HG02943 (cell line): ENCODE data around the gene FOXO1.
A peak's percentile ranks its signal among the peaks of the same experiment; 100 is the strongest.

Experiments
- ATAC-seq: cut with Tn5 transposase; IDR thresholded peaks from one replicate; pipeline ENCODE4 v1.9.1; 2021; ENCODE audit warnings: mild to moderate bottlenecking, low read depth, moderate library complexity; ENCODE audit not compliant: unreplicated experiment

Gene FOXO1

DNA sequence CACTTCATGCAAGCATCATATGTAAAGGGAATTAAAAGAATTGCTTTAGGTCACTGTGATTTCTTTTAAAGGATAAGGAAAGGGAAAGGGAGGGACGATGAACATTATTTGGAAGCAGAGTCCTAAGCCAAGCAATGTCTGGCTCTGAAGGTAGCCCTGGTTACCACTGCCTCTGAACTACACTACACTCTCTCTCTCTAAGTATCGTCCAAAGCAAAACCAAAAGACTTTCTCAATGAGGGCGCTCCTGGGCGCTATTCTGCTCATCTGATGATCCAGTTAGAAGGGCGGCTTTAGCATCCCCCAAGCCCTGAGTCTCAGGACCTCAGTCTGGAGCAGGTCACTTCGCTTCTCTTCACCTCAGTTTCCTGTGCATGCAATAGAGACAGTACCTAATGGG, 26.2 kb downstream of the FOXO1 start:
- no peak for ATAC-seq

DNA sequence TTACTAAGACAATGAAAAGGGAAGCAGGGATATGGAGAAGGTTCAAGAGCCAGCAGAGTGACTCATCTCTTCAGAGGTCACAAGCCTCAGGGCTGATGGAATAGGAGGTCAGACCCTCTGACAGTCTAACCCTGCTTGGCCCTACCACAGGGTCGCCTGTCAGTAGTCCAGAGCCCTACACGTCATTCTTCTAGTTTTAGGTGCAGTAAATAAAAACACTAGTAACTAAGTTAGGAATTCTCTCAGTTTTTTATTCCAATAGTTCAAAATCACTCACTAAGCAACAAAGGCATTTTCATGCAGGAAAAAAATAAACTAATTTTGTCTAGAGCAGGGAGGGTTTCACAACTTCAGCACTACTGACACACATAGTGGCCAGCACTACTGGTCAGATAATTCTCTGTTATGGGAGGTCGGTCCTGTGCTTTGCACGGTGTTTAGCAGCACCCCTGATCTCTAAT, 27.2 kb downstream of the FOXO1 start:
- no peak for ATAC-seq

DNA sequence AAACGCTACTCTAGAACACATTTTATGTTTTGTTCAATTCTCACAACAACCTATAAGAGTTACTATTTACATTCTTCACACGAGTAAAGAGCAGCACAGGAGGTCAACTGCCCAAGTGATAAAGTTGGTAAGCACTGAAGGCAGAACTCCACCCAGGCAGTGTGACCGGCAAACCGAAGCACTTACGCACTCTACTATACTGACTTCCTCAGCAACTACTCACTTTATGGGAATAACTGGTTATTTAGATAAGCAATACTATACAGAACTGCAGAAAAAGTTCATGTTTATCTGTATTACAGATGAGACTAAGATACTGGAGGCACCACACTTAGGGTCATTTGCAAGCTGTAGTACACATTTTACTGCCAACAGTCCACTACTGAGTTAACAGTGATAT, 28.8 kb downstream of the FOXO1 start:
- no peak for ATAC-seq

DNA sequence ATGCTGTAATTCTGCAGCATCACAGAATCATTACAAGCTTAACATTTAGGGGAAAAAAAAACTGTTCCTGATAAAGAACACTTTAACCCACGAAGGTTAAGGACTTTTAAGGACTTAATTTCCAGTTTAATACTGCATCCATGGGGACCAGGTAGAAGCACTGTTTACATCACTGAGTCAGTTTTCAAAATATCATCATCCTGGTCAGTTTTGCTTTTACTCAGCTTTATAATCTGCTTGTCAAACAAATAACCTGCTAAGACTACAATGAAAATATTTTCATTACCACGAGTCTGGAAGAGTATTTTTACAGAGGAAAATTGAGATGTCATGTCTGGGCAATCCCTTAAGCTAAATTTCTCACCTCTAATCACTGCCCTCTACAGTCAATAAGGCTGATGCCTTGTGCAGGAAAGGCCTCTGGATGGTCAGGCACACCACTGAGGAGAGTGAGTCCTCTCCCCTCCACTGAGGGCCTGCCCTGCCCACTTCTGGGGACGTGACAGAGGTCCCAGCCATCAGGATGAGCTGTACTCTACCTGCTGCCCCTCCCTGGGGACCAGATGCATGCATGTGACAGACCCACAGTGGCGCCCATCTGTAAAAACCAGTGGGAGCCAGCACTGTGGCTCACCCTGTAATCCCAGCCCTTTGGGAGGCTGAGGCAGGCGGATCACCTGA, 31.0 kb downstream of the FOXO1 start:
- no peak for ATAC-seq

DNA sequence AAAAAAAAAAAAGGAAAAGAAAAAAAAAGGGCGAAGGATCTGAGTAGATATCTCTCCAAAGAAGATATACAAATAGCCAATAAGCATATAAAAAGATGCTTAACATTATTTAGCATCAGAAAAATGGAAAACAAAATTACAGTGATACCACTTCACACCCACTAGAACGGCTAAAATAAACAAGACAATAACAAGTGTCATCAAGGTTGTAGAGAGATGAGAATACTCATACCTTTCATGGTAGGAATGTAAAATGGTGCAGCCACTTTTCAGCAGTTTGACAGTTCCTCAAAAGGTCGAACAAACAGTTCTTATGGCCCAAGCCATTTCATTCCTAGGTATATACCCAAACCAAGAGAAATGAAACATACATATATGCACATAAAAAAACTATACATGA, 33.5 kb downstream of the FOXO1 start:
- ATAC-seq, result no peak

DNA sequence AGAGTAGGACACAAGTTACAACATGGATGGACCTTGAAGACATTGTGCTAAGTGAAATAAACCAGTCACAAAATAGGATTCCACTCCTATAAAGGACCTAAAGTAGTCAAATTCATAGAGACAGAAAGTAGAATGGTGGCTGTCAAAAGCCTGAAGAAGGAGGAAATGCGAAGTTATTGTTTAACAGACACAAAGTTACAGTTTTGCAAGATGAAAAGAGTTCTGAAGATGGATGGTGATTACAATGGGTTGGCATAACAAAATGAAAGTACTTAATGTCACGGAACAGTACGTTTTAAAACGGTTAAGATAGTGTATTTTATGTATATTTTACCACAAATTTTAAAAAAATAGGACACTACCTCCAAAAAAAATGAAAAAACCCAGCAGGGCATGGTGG, 34.8 kb downstream of the FOXO1 start:
- peak; percentile 49 for ATAC-seq

DNA sequence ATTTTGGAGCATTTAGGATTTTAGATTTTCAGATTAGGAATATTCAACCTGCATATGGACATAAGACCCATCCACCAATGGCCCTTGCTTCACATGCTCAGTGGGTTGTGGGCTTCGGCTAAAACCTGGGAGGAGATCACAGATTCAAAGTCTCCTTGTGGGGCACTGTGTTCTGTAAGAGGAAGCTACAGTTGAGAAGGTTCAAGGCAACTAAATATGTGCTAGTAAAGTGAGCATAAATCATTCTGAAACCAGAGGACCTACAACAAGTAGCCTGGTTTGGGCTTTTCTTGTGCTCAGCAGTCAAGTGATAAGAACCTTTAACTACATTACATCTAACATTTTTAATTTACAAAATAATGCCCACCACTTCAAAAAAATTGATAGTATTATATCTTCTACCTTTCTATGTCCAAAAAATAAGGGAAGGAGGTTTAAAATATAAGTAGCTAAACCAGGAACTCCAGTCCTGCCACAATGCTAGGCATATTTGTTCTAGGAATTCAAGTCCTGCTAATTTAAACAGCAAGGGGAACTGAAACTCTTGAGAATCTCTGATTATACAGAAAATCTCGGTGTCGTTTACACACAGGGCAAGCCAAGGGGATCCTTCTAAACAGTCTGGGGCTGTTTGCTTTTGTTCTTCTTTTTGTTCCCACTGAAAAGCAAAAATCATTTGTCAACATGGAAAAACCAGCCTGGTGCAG, 36.6 kb downstream of the FOXO1 start:
- peak; percentile 66 for ATAC-seq

DNA sequence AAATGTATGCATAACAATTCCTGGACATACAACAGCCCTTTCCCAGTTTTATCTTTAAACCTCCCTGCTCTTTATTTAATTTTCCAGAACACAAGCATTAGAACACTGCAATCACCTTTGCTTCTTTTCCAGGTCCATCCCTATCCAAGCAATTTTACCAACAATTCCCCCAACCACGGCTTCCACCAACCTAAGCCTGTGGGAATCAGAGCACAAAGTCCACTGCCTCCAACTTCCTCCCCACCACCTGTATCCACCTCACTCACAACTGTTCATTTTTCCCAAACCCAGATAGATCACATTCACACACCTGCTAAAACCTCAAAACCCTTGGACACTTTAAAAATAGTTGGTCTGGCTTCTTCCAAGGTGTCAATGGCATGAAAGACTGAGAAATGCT, 39.5 kb downstream of the FOXO1 start:
- no peak for ATAC-seq

DNA sequence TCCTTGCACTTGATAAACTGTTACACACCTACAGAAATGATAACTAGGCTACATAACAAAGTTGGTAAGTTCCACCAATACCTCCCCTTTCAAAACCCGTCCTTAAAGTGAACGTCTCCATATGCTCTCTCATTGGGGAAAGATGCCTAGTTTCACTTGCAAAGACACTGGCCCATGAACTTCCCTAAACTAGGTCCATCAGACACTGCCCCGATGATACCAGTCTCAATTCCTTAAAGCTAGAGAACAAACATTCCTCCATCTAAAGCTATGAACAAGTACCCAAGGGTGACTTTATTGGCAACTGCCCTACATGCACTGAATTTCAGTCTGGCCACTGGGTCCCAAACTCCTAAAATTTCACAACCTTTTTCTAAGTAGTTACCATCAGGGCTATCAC, 39.9 kb downstream of the FOXO1 start:
- no peak for ATAC-seq

DNA sequence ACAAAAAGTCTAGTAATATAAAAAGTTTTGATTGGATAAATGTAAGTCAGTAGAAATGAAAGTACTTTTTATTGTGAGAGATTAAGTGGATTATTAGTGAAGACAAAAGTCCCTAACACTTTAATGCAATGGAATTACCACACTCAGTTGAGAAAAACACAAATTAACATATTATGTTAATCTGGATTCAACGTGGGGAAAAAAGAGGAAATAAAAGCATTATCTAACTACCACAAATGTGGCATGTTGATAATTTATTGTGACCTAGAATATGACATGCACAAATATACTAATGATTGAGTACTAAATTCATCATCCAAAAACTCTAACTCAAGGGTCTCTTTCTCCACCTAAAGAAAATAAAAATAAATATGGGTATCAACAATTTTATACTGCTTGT, 41.5 kb downstream of the FOXO1 start:
- no peak for ATAC-seq

DNA sequence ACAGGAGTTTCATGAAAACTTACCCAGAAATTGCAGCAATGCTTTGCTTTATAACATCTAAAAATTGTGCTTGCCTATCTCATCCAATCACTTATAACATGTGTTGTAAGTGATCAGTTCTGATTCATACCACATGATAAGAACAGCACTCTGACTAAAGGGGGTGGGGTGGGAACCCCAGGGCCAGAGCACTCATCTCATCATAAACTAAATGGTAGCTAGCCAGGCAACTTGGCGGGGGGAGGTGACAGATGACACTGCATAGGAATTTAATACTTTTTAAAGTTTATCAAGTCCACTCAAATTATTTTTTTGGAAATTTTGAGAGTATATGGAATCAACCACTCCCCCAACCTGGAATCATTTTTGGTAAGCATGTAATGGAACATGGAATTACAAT, 42.1 kb downstream of the FOXO1 start:
- no peak for ATAC-seq

DNA sequence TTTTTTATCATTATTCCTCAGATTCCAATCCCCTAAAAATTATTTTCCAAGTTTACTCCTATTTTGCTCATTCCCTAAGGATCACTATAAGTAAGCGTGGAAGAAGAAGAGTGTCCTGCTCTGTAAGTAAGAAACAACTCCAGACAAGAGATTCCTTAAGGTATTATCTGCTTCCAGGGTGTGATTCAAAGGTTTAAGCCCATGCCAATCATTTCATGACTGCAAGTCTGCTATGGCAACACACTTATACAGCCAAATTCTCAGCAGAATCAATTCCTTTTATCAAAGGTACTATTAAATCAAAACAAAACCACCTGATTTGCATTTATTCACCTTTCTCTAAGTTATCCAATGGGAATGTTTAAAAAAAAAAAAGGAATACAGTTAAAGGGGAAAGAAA, 43.7 kb downstream of the FOXO1 start:
- no peak for ATAC-seq

DNA sequence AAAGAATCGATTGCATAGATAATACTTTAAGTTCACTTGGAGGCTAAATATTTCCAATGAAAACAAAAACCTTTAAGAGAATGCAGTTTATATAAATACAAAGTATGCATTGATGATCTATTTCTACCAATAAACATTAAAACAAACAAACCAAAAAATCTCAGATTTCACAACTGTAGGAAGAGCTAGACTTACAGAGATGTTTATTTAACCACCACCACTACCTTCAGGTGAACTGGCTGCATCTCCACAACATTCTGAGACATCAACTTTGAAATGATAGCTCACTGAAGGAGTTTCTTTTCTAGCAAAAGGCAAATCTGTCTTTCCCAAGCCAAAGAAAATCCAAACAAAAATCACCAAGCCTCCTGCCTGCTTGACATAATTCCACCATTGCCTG, 44.2 kb downstream of the FOXO1 start:
- ATAC-seq, result no peak

DNA sequence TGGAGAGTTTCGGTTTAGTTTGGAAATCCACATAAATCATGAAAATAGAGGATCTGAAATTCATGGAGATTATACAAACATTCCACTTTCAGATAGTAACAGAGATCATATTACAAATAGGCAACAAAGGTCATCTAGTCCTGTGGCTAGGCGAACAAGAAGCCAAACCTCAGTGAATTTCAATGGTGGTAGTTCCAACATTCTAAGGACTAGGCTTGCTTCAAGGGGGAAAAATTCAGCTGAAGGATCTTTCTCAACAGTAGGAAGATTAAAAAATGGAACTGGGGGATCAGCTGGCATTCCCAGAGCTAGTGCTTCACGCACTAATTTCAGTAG, 47.0 kb downstream of the FOXO1 start:
- ATAC-seq, result no peak

DNA sequence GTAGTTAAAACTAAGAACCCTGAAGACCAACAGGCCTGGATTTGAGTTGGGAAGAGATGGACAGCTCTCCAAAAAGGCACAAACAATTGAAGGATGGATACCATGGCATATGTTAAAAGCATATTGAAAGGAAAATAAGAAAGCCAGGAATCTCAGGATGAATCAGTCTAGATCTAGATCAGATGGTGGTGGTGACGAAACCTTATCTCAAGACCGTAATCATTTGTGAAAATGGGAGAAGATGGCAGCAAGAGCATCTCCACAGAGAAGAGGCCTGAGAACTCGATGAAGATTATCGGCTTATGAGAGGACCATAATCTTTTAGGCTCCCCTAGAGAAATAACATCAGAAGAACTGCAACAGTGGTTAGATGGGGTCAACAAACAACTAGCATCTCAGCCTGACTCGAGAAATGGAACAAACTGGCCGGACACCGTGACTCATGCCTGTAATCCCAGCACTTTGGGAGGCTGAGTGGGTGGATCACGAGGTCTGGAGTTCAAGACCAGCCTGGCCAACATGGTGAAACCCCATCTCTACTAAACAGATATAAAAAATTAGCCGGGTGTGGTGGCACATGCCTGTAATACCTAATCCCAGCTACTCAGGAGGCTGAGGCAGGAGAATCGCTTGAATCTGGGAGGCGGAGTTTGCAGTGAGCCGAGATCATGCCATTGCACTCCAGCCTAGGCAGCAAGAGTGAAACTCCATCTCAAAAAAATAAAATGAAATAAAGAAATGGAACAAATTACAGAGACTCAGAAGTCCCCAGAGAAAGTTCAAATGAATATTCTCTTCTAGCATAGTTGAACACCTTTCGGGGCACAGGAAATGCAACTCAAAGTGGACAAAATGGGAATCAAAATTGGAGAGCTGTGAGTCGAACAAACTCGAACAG, 47.6 kb downstream of the FOXO1 start:
- no peak for ATAC-seq

DNA sequence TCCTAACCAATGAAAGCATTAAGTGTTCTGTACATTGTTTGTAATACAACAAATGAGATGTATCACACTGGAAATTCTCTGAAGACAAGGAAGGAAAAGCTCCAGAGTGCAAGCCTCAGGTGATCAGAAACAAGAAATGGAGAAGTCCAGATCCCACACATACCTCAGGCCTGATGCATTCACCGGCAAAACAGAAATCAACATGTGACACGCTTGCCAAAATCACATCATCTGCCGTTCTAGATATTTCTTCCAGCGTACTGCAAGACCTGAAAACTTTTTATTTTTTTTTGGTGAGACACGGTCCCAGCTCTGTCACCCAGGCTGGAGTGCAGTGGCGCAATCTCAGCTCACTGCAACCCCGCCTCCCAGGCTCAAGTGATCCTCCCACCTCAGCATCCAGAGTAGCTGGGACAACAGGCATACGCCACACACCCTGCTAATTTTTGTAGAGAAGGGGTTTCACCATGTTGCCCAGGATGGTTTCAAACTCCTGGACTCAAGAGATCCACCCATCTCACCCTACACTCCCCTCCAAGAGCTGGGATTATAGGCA, 48.6 kb downstream of the FOXO1 start:
- no peak for ATAC-seq

DNA sequence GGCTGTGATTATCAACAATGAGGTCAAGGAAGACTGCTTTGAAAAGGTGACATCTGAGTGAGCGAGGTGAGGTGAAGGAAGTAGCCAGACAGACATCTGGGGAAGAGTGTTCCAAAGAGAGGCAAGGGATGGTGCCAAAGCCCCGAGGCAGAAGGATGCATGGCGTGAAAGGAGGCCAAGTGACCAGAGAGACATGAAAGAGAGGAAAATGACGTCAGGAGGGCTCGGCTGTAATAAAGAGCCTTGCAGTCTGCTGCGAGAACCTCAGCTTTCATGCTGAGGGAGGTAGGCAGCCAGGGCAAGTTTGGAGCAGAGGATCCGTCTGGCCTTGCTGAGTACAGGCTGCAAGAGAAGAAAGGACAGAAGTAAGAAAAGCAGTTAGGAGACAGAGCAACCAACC, 50.8 kb downstream of the FOXO1 start:
- ATAC-seq, result no peak

DNA sequence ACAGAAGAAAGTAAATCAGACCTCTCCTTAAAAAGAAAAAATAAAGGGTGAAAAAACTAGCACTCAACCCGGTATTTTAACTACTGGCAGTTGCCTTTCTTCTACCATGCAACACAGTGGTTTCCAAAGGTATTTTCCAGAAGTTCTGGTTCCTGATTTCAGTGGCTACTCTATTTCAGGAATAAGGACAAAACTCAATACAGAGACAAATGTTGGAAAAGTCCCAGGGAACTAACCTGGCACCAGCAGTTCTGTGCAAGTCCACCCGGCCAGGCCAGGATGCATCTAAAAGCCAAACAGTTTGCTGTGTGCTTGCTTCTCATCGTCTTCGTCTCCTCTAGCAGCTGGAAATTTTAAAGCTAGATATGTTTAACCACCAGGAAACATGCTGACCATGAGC, 52.5 kb downstream of the FOXO1 start:
- ATAC-seq, result no peak

DNA sequence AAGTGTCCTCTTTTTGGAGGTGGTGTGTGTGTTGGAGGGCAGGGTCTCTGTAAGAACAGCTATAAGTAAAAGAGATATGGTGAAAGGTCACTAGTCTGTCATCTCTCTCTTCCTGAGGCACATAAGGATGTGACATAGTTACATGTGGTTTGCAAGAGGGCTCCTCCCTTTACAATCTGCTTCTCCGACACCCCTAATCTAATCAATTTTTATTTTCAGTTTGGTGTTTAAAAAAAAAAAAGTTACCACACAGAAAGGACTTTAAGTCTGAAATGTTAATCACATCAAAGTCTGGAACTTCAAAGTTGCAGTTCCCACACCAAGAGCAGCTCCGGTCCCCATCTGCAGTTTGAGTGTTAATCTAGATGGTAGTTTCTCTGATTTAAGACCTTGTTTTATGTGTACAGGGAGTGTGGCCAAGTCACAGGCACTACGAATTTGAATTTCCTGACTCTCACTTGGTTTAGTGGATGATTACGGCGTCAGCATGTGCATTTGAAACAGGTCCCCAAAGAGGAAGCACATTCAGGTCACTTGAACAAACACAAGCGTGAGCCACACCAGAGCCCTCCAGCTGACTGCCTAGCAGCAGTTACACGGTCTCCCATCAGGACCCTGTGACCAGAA, 53.1 kb downstream of the FOXO1 start:
- peak; percentile 88 for ATAC-seq

DNA sequence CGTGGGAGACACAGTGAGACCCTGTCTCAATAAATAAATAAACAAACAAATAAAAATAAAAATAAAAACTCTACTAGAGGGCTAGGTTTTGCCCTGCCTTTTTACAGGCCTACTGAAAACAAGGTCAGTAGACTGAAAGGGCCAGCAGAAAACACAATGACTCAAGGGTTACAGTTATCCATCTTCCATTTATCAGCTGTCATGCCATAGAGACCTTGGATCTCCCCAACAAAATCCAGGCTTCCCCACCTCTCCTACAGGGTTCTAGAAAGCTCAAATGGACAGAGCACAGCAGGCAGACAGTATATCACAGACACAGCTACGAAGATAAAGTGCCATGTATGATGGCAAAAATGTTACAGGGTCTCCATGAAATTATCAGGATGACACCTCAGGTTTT, 54.4 kb downstream of the FOXO1 start:
- no peak for ATAC-seq

DNA sequence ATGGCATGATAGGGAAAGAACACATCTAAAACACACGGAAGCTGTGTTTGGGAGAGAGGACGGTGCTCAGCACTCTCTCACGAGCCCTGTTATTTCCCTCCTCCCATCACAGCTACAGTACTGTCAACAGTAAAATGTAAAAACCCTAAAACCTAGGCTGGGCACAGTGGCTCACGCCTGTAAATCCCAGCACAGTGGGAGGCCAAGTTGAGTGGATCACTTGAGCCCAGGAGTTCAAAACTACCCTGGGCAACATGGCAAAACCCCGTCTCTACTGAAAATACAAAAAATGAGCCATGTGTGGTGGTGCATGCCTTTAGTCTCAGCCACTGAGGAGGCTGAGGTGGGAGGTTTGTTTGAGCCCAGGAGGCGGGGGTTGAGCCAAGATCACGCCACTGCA, 54.8 kb downstream of the FOXO1 start:
- ATAC-seq, result no peak
